IMR-90 (cell line): ENCODE data around the gene ADARB2. TPM values are rescaled to one million over a fixed set of nuclear protein-coding genes. Genes with fewer than 3 reads are reported as not detected.

ENCODE experiments used
- ATAC-seq: fragments of 200-7000 bp; cut with Tn5 transposase; 2 replicates; pipeline ENCODE4 v1.9.1; 2020; ENCODE audit warnings: low read depth, mild to moderate bottlenecking, moderate library complexity
- BruUV-seq: library from RNA; stranded (reverse); fragments of 400-500 nt; replicated peaks from 2 replicates; lab custom pipeline; 2021; lab: Mats Ljungman, UMichigan
- CTCF ChIA-PET: fragments of 300-600 bp; formaldehyde crosslinking; extraction: SDS; loops from one replicate; lab custom pipeline; 2021; ENCODE audit warnings: antibody characterized with exemption; lab: Yijun Ruan, JAX
- POLR2A ChIA-PET: fragments of 300-600 bp; sonication (Branson Sonifier 250); formaldehyde crosslinking; loops from one replicate; lab custom pipeline; 2022; ENCODE audit warnings: antibody characterized with exemption; ENCODE audit not compliant: unreplicated experiment; lab: Charles Lee
- DNase-seq: peaks from one replicate; pipeline ENCODE4 v3.0.0; 2013
- H2AFZ ChIP-seq: replicated peaks from 2 replicates; pipeline ENCODE3; 2013; ENCODE audit warnings: low read length, mild to moderate bottlenecking; ENCODE audit not compliant: poor library complexity
- H2AK5ac ChIP-seq: 2 replicates; pipeline ENCODE4 v1.6.1; 2013; ENCODE audit warnings: low read depth, low read length, inconsistent platforms
- H2AK9ac ChIP-seq: replicated peaks from 2 replicates; pipeline ENCODE3; 2013; ENCODE audit warnings: mild to moderate bottlenecking, low read depth, low read length, moderate library complexity; ENCODE audit not compliant: poor library complexity
- H2BK120ac ChIP-seq: 2 replicates; pipeline ENCODE4 v1.6.1; 2013; ENCODE audit warnings: low read depth, low read length, inconsistent platforms
- H2BK15ac ChIP-seq: 3 replicates; pipeline ENCODE4 v1.6.1; 2013; ENCODE audit warnings: low read depth, low read length, inconsistent platforms
- H2BK20ac ChIP-seq: 2 replicates; pipeline ENCODE4 v1.6.1; 2013; ENCODE audit warnings: low read depth, mild to moderate bottlenecking, inconsistent platforms, low read length, moderate library complexity
- H2BK5ac ChIP-seq: 2 replicates; pipeline ENCODE4 v1.6.1; 2013; ENCODE audit warnings: mild to moderate bottlenecking, low read depth, low read length, inconsistent platforms; ENCODE audit not compliant: poor library complexity, severe bottlenecking
- H3K14ac ChIP-seq: replicated peaks from 2 replicates; pipeline ENCODE4 v1.6.1; 2013; ENCODE audit warnings: low read depth, low read length, inconsistent platforms
- H3K18ac ChIP-seq: 2 replicates; pipeline ENCODE4 v1.6.1; 2013; ENCODE audit warnings: low read depth, low read length, control low read depth
- H3K23ac ChIP-seq: 2 replicates; pipeline ENCODE4 v1.6.1; 2013; ENCODE audit warnings: low read depth, low read length, inconsistent platforms
- H3K27ac ChIP-seq: 2 replicates; pipeline ENCODE4 v1.5.1; 2013; ENCODE audit warnings: mild to moderate bottlenecking, control low read depth, low read length; ENCODE audit not compliant: insufficient read depth
- H3K27me3 ChIP-seq: 2 replicates; pipeline ENCODE4 v1.6.1; 2013; ENCODE audit warnings: low read length; ENCODE audit not compliant: control insufficient read depth, insufficient read depth
- H3K36me3 ChIP-seq: 2 replicates; pipeline ENCODE4 v1.6.1; 2013; ENCODE audit warnings: low read length, mixed read lengths; ENCODE audit not compliant: control insufficient read depth, insufficient read depth
- H3K4ac ChIP-seq: 2 replicates; pipeline ENCODE4 v1.6.1; 2013; ENCODE audit warnings: low read depth, low read length, inconsistent platforms
- H3K4me1 ChIP-seq: 2 replicates; pipeline ENCODE4 v1.6.1; 2013; ENCODE audit warnings: low read length, mixed read lengths; ENCODE audit not compliant: control insufficient read depth, insufficient read depth
- H3K4me2 ChIP-seq: 2 replicates; pipeline ENCODE4 v1.6.1; 2013; ENCODE audit warnings: low read depth, mild to moderate bottlenecking, control low read depth, low read length, moderate library complexity
- H3K4me3 ChIP-seq: 2 replicates; pipeline ENCODE4 v1.5.1; 2013; ENCODE audit warnings: low read depth, mild to moderate bottlenecking, control low read depth, low read length, moderate library complexity; ENCODE audit not compliant: insufficient read depth
- H3K56ac ChIP-seq: 2 replicates; pipeline ENCODE4 v1.6.1; 2013; ENCODE audit warnings: low read length, inconsistent platforms; ENCODE audit not compliant: insufficient read depth; ENCODE audit errors: extremely low read depth
- H3K79me1 ChIP-seq, 2 experiments: 2 replicates each; pipeline ENCODE4 v1.6.1; 2013; ENCODE audit warnings: low read length in 2 of 2, inconsistent platforms in 1 of 2, low read depth in 1 of 2
- H3K9ac ChIP-seq: 2 replicates; pipeline ENCODE4 v1.6.1; 2013; ENCODE audit warnings: low read depth, low read length, control low read depth
- H3K9me1 ChIP-seq: 2 replicates; pipeline ENCODE4 v1.6.1; 2013; ENCODE audit warnings: low read length, inconsistent platforms; ENCODE audit not compliant: insufficient read depth
- H3K9me3 ChIP-seq: 2 replicates; pipeline ENCODE4 v1.6.1; 2013; ENCODE audit warnings: low read length; ENCODE audit not compliant: control insufficient read depth, insufficient read depth
- H4K20me1 ChIP-seq: 2 replicates; pipeline ENCODE4 v1.6.1; 2013; ENCODE audit warnings: low read length, inconsistent platforms; ENCODE audit not compliant: insufficient read depth
- H4K5ac ChIP-seq: 2 replicates; pipeline ENCODE4 v1.6.1; 2013; ENCODE audit warnings: mild to moderate bottlenecking, low read depth, low read length, control low read depth
- H4K8ac ChIP-seq, 2 experiments: 2 replicates each; pipeline ENCODE4 v1.6.1; 2013; ENCODE audit warnings: low read depth in 2 of 2, low read length in 2 of 2, control low read depth in 1 of 2, inconsistent platforms in 1 of 2
- H4K91ac ChIP-seq: 2 replicates; pipeline ENCODE4 v1.6.1; 2013; ENCODE audit warnings: low read depth, low read length, inconsistent platforms; ENCODE audit not compliant: insufficient read depth
- WGBS, 2 experiments: methylation state at CpG; one replicate each; pipeline versions ENCODE4 v1.1.5 to v1.1.7; 2013; ENCODE audit warnings: missing lambda C conversion rate in 2 of 2; ENCODE audit not compliant: insufficient read length in 1 of 2; ENCODE audit errors: extremely low coverage in 2 of 2; 5-methylcytosine and 5-hydroxymethylcytosine counted together
- dilution Hi-C: fragments of 300-500 bp; cut with HindIII; formaldehyde crosslinking; loops from one replicate; pipeline ENCODE4 v1.14.3; 2018; ENCODE audit warnings: low sequenced_read_pairs; ENCODE audit not compliant: unreplicated experiment
- in situ Hi-C: fragments of 300-500 bp; cut with MboI; formaldehyde crosslinking; loops from 3 replicates; pipeline ENCODE4 v1.14.3; 2019; ENCODE audit warnings: low sequenced_read_pairs, inconsistent platforms, mixed read lengths
- intact Hi-C: fragments of 100-400 bp; cut with micrococcal nuclease; formaldehyde crosslinking; loops from 2 replicates; pipeline ENCODE4 v1.10.0; 2022
- polyA plus RNA-seq, 3 experiments: library from polyadenylated mRNA; depleted of rRNA; stranded (reverse); fragments of >200 nt; gene quantifications; 2 replicates each; pipeline ENCODE4 v1.2.3, GENCODE V29; 2012; ENCODE audit warnings: low replicate concordance in 1 of 3
- total RNA-seq: library from RNA; depleted of rRNA; stranded (reverse); fragments of >200 nt; gene quantifications from 2 replicates; pipeline ENCODE4 v1.2.3, GENCODE V29; 2012
- TF ChIP-seq, protein P1 (sequence below): fragments of 150-350 bp; IDR thresholded peaks from 2 replicates; pipeline ENCODE4 v1.6.1; 2017; ENCODE audit warnings: mild to moderate bottlenecking, antibody characterized with exemption, low read length, low read depth

The ADARB2 gene
- total and polyA plus RNA-seq, 2 of the 4 experiments (the other 2 are of a cell fraction): not detected

DNA sequence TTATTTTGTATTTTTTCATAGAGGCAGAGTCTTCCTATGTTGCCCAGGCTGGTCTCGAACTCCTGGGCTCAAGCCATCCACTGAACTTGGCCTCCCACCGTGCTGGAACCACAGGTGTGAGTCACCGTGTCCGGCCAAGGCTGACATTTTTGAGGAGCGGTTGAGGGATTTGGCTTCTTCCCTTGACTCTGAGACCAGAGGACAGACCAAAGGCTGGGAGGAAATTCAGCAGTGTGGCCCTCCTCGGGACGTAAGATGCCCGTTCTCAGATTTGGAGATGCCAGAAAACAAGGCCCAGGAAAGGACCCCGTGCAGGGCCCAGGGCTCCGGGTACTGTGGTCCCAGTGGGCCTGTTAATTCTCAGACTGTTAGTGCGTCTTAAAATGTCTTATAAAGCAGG, 535.0 kb downstream of the ADARB2 start:
- BruUV-seq: no TSS peak
- H3K23ac ChIP-seq: no peak overlapping the region

More for the DNA sequence above, 535.0 kb downstream of the ADARB2 start:
- H4K8ac ChIP-seq: no peak overlapping the region
- no peak overlapping the region for H2BK20ac ChIP-seq
- no peak overlapping the region for H3K4ac ChIP-seq
- H3K4me1 ChIP-seq: no peaks in the 10 kb centered on the region
- H3K56ac ChIP-seq: no peak overlapping the region
- ChIA-PET CTCF (no interaction called here), POLR2A (no interaction called here)
- H2AK5ac ChIP-seq: no peak overlapping the region
- H3K9me1 ChIP-seq: no peaks in the 10 kb centered on the region
- H2AK9ac ChIP-seq: no peak overlapping the region
- no peaks in the 10 kb centered on the region for H4K20me1 ChIP-seq
- H4K5ac ChIP-seq: no peak overlapping the region
- intact Hi-C loops (no loop called here), in situ Hi-C loops (no loop called here), dilution Hi-C loops (no loop called here)
- no peak overlapping the region for H3K4me3 ChIP-seq
- 69% methylated on average over 9 of the region's 11 CpGs; no CpG with 5 or more reads in 1 of the 2 experiments for WGBS, 2 experiments
- H2BK120ac ChIP-seq: no peak overlapping the region
- no peak overlapping the region for H3K27ac ChIP-seq
- H3K36me3 ChIP-seq: no peaks in the 10 kb centered on the region
- no peak overlapping the region for H2AFZ ChIP-seq
- TF ChIP-seq, protein P1, sequence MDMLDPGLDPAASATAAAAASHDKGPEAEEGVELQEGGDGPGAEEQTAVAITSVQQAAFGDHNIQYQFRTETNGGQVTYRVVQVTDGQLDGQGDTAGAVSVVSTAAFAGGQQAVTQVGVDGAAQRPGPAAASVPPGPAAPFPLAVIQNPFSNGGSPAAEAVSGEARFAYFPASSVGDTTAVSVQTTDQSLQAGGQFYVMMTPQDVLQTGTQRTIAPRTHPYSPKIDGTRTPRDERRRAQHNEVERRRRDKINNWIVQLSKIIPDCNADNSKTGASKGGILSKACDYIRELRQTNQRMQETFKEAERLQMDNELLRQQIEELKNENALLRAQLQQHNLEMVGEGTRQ: no peak
- no peak for ATAC-seq
- no peak overlapping the region for H2BK15ac ChIP-seq
- no peak overlapping the region for H3K18ac ChIP-seq
- no peak overlapping the region for H2BK5ac ChIP-seq
- H3K27me3 ChIP-seq: no peaks in the 10 kb centered on the region
- peaks cover 15% of the 10 kb centered on the region for H3K9me3 ChIP-seq
- DNase-seq: no peak
- no peak overlapping the region for H3K14ac ChIP-seq
- no peak overlapping the region for H3K9ac ChIP-seq
- H3K79me1 ChIP-seq: no peaks in the 10 kb centered on the region
- no peak overlapping the region for H3K4me2 ChIP-seq
- H4K91ac ChIP-seq: no peak overlapping the region
